Keratinocyte (primary cell): ENCODE measurements around the gene LIMA1. TPM values are rescaled to one million over a fixed set of nuclear protein-coding genes. Genes with fewer than 3 reads are reported as not detected.

Experiments
- DNase-seq: peaks from one replicate; pipeline ENCODE4 v3.0.0-alpha.2; 2011; ENCODE audit warnings: low read depth, missing footprints, low spot score
- FAIRE-seq: peaks from 2 replicates; lab custom pipeline; 2011; peaks lifted over from hg19 to GRCh38; lab: Jason Lieb, UNC
- H2AFZ ChIP-seq: 2 replicates; pipeline ENCODE4 v1.6.0; 2012; ENCODE audit warnings: low read length, control low read depth, inconsistent platforms; ENCODE audit not compliant: control insufficient read depth
- H3K27ac ChIP-seq: 2 replicates; pipeline ENCODE4 v1.5.1; 2011; ENCODE audit warnings: low read length; ENCODE audit not compliant: control insufficient read depth, insufficient read depth
- H3K27me3 ChIP-seq: 3 replicates; pipeline ENCODE4 v1.6.0; 2011; ENCODE audit warnings: low read length; ENCODE audit not compliant: control insufficient read depth, insufficient read depth; ENCODE audit errors: extremely low read depth
- H3K36me3 ChIP-seq, 2 experiments: 2 replicates in 1 of 2; 3 replicates in 1 of 2; pipeline ENCODE4 v1.5.1; 2011; ENCODE audit warnings: low read length in 2 of 2, mild to moderate bottlenecking in 1 of 2; ENCODE audit not compliant: control insufficient read depth in 2 of 2, insufficient read depth in 2 of 2; ENCODE audit errors: extremely low read depth in 1 of 2
- H3K4me1 ChIP-seq: 3 replicates; pipeline ENCODE4 v1.5.1; 2011; ENCODE audit warnings: low read length; ENCODE audit not compliant: control insufficient read depth, insufficient read depth; ENCODE audit errors: extremely low read depth
- H3K4me2 ChIP-seq: 3 replicates; pipeline ENCODE4 v1.6.0; 2011; ENCODE audit warnings: low read depth, low read length; ENCODE audit not compliant: control insufficient read depth, insufficient read depth; ENCODE audit errors: extremely low read depth
- H3K4me3 ChIP-seq, 3 experiments: fragments of 200-600 bp in 1 of 3; sonication (generic) in 1 of 3; 2 replicates in 2 of 3; 3 replicates in 1 of 3; pipeline ENCODE4 v1.5.1; 2011 to 2016; ENCODE audit warnings: low read length in 3 of 3, mild to moderate bottlenecking in 3 of 3, control low read depth in 2 of 3, inconsistent platforms in 1 of 3, low read depth in 1 of 3, mixed read lengths in 1 of 3, mixed run types in 1 of 3, moderate library complexity in 1 of 3; ENCODE audit not compliant: control insufficient read depth in 2 of 3, insufficient read depth in 2 of 3; ENCODE audit errors: extremely low read depth in 1 of 3
- H3K79me2 ChIP-seq: 2 replicates; pipeline ENCODE4 v1.6.0; 2012; ENCODE audit warnings: low read length; ENCODE audit not compliant: control insufficient read depth, insufficient read depth
- H3K9ac ChIP-seq: 3 replicates; pipeline ENCODE4 v1.6.0; 2011; ENCODE audit warnings: low read length; ENCODE audit not compliant: control insufficient read depth, insufficient read depth; ENCODE audit errors: extremely low read depth
- H3K9me1 ChIP-seq: 3 replicates; pipeline ENCODE4 v1.6.0; 2011; ENCODE audit warnings: low read length; ENCODE audit not compliant: control insufficient read depth, insufficient read depth; ENCODE audit errors: extremely low read depth
- H3K9me3 ChIP-seq: 2 replicates; pipeline ENCODE4 v1.5.1; 2012; ENCODE audit warnings: low read depth, low read length; ENCODE audit not compliant: control insufficient read depth
- H4K20me1 ChIP-seq: 3 replicates; pipeline ENCODE4 v1.6.0; 2011; ENCODE audit warnings: low read length; ENCODE audit not compliant: control insufficient read depth, insufficient read depth; ENCODE audit errors: extremely low read depth
- CTCF ChIP-seq, 3 experiments: IDR thresholded peaks in 1 of 3; conservative IDR thresholded peaks in 1 of 3; optimal IDR thresholded peaks in 1 of 3; 2 replicates in 2 of 3; 3 replicates in 1 of 3; pipeline versions ENCODE3 to v1.5.1; 2011; ENCODE audit warnings: low read length in 3 of 3, mild to moderate bottlenecking in 3 of 3, moderate library complexity in 2 of 3, control low read depth in 1 of 3, inconsistent platforms in 1 of 3; ENCODE audit not compliant: insufficient read depth in 2 of 3; ENCODE audit errors: extremely low read depth in 1 of 3
- EZH2 ChIP-seq: IDR thresholded peaks from one replicate; pipeline ENCODE4 v1.6.1; 2012; ENCODE audit warnings: inconsistent platforms, mild to moderate bottlenecking, low read length, moderate library complexity
- dilution Hi-C: fragments of 300-500 bp; cut with MboI; formaldehyde crosslinking; loops from one replicate; pipeline ENCODE4 v1.7.0; 2020; ENCODE audit warnings: low sequenced_read_pairs; ENCODE audit not compliant: extremely low pct_ligation_motif_present
- polyA plus RNA-seq, 5 experiments: library from polyadenylated mRNA; depleted of rRNA in 3 of 5; stranded (reverse) in 3 of 5; stranded (forward) in 1 of 5; unstranded in 1 of 5; fragments of >200 nt; gene quantifications; 1 replicate in 1 of 5; 2 replicates in 3 of 5; 3 replicates in 1 of 5; pipeline versions ENCODE4 v1.2.1 to v1.2.3, GENCODE V29; 2011 to 2012; ENCODE audit warnings: missing spikeins in 2 of 5, low read depth in 1 of 5, low replicate concordance in 1 of 5

LIMA1 gene
- polyA plus RNA-seq, 1 donor (not counting 4 experiments of a cell fraction or from before 2014, with no cell fraction given), result 510 TPM

GRCh38 chr12:50164963-50165362 lies 118.4 kb downstream of the LIMA1 start:
- Histone ChIP-seq H4K20me1 (no peaks in the 10 kb centered on the region), H3K27ac (no peak overlapping the region), H3K9me3 (peaks cover 9% of the 10 kb centered on the region), H3K27me3 (no peaks in the 10 kb centered on the region), H3K36me3 (no peaks in the 10 kb centered on the region), H3K9me1 (peaks cover 2% of the 10 kb centered on the region), H3K4me3 (no peak overlapping the region), H2AFZ (no peak overlapping the region), H3K9ac (no peak overlapping the region), H3K4me1 (peaks cover 12% of the 10 kb centered on the region), H3K4me2 (no peak overlapping the region), H3K79me2 (peaks cover 62% of the 10 kb centered on the region)
- FAIRE-seq (no peak), DNase-seq (no peak)
- dilution Hi-C loops, result no loop called here
- no peak for TF ChIP-seq EZH2
- TF ChIP-seq CTCF (optimal IDR thresholded peaks at IDR 0.05 in 1 of 3, IDR thresholded peaks at IDR 0.05 in 1 of 3, conservative IDR thresholded peaks at IDR 0.05 in 1 of 3; ENCODE audit: extremely low read depth in 1 of 3, insufficient read depth in 2 of 3, low read length in 3 of 3), result no peak

- Histone ChIP-seq H3K9me1 (peaks cover 2% of the 10 kb centered on the region), H3K4me2 (no peak overlapping the region), H4K20me1 (no peaks in the 10 kb centered on the region), H2AFZ (no peak overlapping the region), H3K36me3 (no peaks in the 10 kb centered on the region), H3K27ac (no peak overlapping the region), H3K27me3 (no peaks in the 10 kb centered on the region), H3K4me3 (no peak overlapping the region), H3K9me3 (no peaks in the 10 kb centered on the region), H3K9ac (no peak overlapping the region), H3K79me2 (peaks cover 70% of the 10 kb centered on the region), H3K4me1 (peaks cover 8% of the 10 kb centered on the region)
- TF ChIP-seq CTCF (optimal IDR thresholded peaks at IDR 0.05 in 1 of 3, IDR thresholded peaks at IDR 0.05 in 1 of 3, conservative IDR thresholded peaks at IDR 0.05 in 1 of 3; ENCODE audit: extremely low read depth in 1 of 3, insufficient read depth in 2 of 3, low read length in 3 of 3) (no peak), EZH2 (no peak)
- dilution Hi-C loops, result no loop called here
- DNase-seq, result no peak
- no peak for FAIRE-seq
Observed at GRCh38 chr12:50162230-50162629, 121.1 kb downstream of the LIMA1 start.
